Measurements from ENCODE around the gene INTS14.

DNA sequence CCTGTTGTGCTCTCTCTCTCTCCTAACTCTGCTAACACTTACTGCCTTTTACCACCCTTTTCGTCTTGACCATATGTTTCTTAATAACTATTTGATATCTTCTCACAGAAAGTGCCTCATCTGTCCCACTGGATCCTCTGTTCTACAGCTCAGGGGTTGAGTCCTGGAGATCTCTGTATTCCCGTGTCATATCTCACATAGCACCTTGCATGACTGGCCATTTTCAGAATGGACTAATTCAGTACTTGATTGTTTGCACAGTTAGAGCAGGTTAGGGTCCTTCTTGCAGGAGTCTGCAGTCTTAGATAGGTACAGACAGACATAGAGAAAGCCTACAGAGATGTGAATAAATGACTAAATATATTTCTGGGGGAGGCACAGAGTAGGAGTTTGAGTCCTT lies 59.7 kb downstream of the INTS14 start:
- TF ChIP-seq POLR2A (IDR thresholded peaks at IDR 0.05; ENCODE audit: low read length) (no peak), GATA1 (IDR thresholded peaks at IDR 0.05; ENCODE audit: low read depth, low read length) (no peak)
